CD4-positive, alpha-beta memory T cell (primary cell): ENCODE measurements around the gene CEP192. TPM values are rescaled to one million over a fixed set of nuclear protein-coding genes. Genes with fewer than 3 reads are reported as not detected.

ENCODE experiments used
- CTCF ChIA-PET: fragments of 350-600 bp; sonication (Branson Sonifier 250); formaldehyde crosslinking; loops from one replicate; lab custom pipeline; 2021; ENCODE audit warnings: inconsistent platforms; ENCODE audit not compliant: partially characterized antibody; lab: Charles Lee
- POLR2A ChIA-PET: fragments of 350-600 bp; sonication (Branson Sonifier 250); formaldehyde crosslinking; loops from one replicate; lab custom pipeline; 2021; ENCODE audit not compliant: partially characterized antibody; lab: Charles Lee
- DNase-seq, 5 donors: peaks; one replicate each; pipeline versions ENCODE4 v3.0.0 to v3.0.0-alpha.2; 2020 to 2022; ENCODE audit warnings: mixed read lengths in 1 of 5
- H3K27ac ChIP-seq: one replicate; pipeline ENCODE4 v1.7.0; 2013; ENCODE audit warnings: low read depth, low read length
- H3K27me3 ChIP-seq: 2 replicates; pipeline ENCODE4 v1.7.0; 2013; ENCODE audit warnings: mild to moderate bottlenecking, low read length, moderate library complexity; ENCODE audit not compliant: insufficient read depth
- H3K36me3 ChIP-seq: 2 replicates; pipeline ENCODE4 v1.7.0; 2013; ENCODE audit warnings: mild to moderate bottlenecking, low read length, moderate library complexity; ENCODE audit not compliant: insufficient read depth
- H3K4me1 ChIP-seq: 2 replicates; pipeline ENCODE4 v1.7.0; 2013; ENCODE audit warnings: mild to moderate bottlenecking, low read length, moderate library complexity; ENCODE audit not compliant: insufficient read depth
- H3K4me3 ChIP-seq, 2 donors: one replicate each; pipeline ENCODE4 v1.7.0; 2013; ENCODE audit warnings: low read length in 2 of 2, mild to moderate bottlenecking in 1 of 2
- H3K9me3 ChIP-seq, 2 donors: one replicate each; pipeline ENCODE4 v1.7.0; 2013; ENCODE audit warnings: low read length in 2 of 2, control low read depth in 1 of 2; ENCODE audit not compliant: control insufficient read depth in 1 of 2
- H3K27ac Mint-ChIP-seq, 7 donors: one replicate each; pipeline ENCODE4 v1.8.0; 2020 to 2021; ENCODE audit warnings: mixed read lengths in 7 of 7, mild to moderate bottlenecking in 6 of 7, inconsistent platforms in 3 of 7, moderate library complexity in 3 of 7
- H3K27me3 Mint-ChIP-seq, 2 donors: one replicate each; pipeline ENCODE4 v1.8.0; 2020 to 2021; ENCODE audit warnings: mixed read lengths in 2 of 2
- H3K36me3 Mint-ChIP-seq, 2 donors: one replicate each; pipeline ENCODE4 v1.8.0; 2020 to 2021; ENCODE audit warnings: mixed read lengths in 2 of 2, inconsistent platforms in 1 of 2, mild to moderate bottlenecking in 1 of 2
- H3K4me1 Mint-ChIP-seq, 4 donors: one replicate each; pipeline ENCODE4 v1.8.0; 2020 to 2021; ENCODE audit warnings: mixed read lengths in 4 of 4, mild to moderate bottlenecking in 1 of 4
- H3K4me3 Mint-ChIP-seq, 8 donors: one replicate each; pipeline ENCODE4 v1.8.0; 2020 to 2021; ENCODE audit warnings: mixed read lengths in 8 of 8, mild to moderate bottlenecking in 7 of 8, moderate library complexity in 6 of 8, inconsistent platforms in 3 of 8
- H3K9me3 Mint-ChIP-seq, 8 donors: one replicate each; pipeline ENCODE4 v1.8.0; 2020 to 2021; ENCODE audit warnings: mixed read lengths in 8 of 8, mild to moderate bottlenecking in 5 of 8, inconsistent platforms in 3 of 8, moderate library complexity in 1 of 8
- intact Hi-C: fragments of 100-400 bp; cut with micrococcal nuclease; formaldehyde crosslinking; loops from one replicate; pipeline ENCODE4 v1.15.1; 2023
- polyA plus RNA-seq, 2 donors: library from polyadenylated mRNA; unstranded; fragments of 300-500 nt; fragmentation: Illumina TruSeq; gene quantifications; one replicate each; pipeline ENCODE4 v1.2.3, GENCODE V29; 2021
- total RNA-seq, 2 experiments: library from RNA; stranded (reverse); gene quantifications; one replicate each; pipeline ENCODE4 v1.2.3, GENCODE V29; 2021

Gene CEP192, protein sequence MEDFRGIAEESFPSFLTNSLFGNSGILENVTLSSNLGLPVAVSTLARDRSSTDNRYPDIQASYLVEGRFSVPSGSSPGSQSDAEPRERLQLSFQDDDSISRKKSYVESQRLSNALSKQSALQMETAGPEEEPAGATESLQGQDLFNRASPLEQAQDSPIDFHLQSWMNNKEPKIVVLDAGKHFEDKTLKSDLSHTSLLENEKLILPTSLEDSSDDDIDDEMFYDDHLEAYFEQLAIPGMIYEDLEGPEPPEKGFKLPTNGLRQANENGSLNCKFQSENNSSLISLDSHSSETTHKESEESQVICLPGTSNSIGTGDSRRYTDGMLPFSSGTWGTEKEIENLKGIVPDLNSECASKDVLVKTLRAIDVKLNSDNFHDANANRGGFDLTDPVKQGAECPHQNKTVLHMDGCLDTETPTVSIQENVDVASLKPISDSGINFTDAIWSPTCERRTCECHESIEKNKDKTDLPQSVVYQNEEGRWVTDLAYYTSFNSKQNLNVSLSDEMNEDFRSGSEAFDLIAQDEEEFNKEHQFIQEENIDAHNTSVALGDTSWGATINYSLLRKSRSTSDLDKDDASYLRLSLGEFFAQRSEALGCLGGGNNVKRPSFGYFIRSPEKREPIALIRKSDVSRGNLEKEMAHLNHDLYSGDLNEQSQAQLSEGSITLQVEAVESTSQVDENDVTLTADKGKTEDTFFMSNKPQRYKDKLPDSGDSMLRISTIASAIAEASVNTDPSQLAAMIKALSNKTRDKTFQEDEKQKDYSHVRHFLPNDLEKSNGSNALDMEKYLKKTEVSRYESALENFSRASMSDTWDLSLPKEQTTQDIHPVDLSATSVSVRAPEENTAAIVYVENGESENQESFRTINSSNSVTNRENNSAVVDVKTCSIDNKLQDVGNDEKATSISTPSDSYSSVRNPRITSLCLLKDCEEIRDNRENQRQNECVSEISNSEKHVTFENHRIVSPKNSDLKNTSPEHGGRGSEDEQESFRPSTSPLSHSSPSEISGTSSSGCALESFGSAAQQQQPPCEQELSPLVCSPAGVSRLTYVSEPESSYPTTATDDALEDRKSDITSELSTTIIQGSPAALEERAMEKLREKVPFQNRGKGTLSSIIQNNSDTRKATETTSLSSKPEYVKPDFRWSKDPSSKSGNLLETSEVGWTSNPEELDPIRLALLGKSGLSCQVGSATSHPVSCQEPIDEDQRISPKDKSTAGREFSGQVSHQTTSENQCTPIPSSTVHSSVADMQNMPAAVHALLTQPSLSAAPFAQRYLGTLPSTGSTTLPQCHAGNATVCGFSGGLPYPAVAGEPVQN (N-terminal part only)
- total RNA-seq: 10 to 100 TPM; 42.5 to 45.5 TPM
- 1 to 10 TPM; 3.3 to 9.6 TPM for polyA plus RNA-seq

DNA sequence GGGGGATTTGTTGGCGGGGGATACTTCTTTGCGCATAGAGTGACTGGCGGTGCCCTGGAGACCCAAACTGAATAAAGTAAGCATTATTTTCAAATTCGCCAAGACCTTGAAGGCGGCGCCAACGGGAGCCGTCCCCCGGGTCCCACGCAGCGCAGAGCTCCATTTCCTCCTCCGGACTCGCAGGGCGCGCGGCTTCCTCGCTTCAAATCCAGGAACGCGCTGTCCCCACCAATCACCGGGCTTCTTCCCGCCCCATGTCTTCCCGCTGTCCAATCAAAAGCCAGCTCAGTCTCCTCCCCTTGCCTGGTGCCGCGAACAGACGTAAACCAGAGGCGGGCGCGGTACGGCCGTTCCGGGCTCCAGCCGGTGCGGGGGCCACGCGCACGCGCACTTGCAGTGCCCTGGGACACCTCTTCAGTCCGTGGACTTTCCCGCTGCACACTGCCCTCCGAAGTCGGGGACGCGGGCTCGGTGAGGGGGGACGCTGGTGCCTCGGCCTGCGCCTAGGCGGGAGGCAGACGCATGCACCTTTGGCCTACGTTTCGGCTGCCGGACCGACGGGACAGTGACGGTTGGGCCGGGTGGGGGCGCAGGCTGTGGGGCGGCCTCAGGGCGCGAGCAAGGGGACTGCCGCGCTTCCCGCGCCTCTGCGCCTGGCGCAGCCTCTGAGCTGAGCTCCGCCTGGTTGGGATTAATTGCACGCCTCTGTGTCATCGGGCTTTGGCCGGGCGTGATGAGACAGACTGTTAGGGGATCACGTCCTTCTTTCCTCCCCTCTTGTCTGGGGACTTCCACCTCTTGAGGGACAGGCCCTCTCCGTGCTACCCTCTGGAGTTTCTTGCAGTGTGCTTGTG, at the start of gene CEP192:
CEP192 (plus strand) TSS at position 396 of the 854 bp plus-strand sequence. CDS start 8,063 bp downstream, outside the sequence.
- CTCF ChIA-PET: interaction anchor here (0.8 to 2.0 kb wide), 6 partner anchors 9 to 168 kb away, joined by 3 to 7 read pairs (median 4); no protein-coding TSS in a partner anchor
- Histone ChIP-seq H3K27me3 (no peaks in the 10 kb centered on the region), H3K4me1 (peaks cover 42% of the 10 kb centered on the region), H3K27ac (peak within 1 kb of the TSS; percentile 93), H3K4me3 (peak within 1 kb of the TSS; percentile 70 to 86), H3K36me3 (no peaks in the 10 kb centered on the region), H3K9me3 (no peaks in the 10 kb centered on the region)
- peak within 1 kb of the TSS; percentile 88 to 99 (median 97) for H3K27ac Mint-ChIP-seq
- POLR2A ChIA-PET: interaction anchor here (0.6 to 2.2 kb wide), 13 partner anchors 9 to 735 kb away, joined by 3 to 26 read pairs (median 5); partner anchors contain the start of genes AFG3L2, CEP76, FAM210A and PSMG2
- H3K4me1 Mint-ChIP-seq: peaks cover 0 to 29% (median 23%) of the 10 kb centered on the region in 4 donors
- intact Hi-C loops: loop anchor here (1.0 to 5.0 kb wide), 7 partner anchors 43 to 1139 kb away; partner anchors contain the start of genes AFG3L2, CEP76, CHMP1B and FAM210A
- peak; percentile 97 to 98 (median 98) for DNase-seq
- H3K36me3 Mint-ChIP-seq: peaks cover 0 to 16% of the 10 kb centered on the region in 2 donors
- peaks cover 0 to 3% (median 0%) of the 10 kb centered on the region in 8 donors for H3K9me3 Mint-ChIP-seq
- H3K4me3 Mint-ChIP-seq: peak within 1 kb of the TSS; percentile 93 to 99 (median 98)
- H3K27me3 Mint-ChIP-seq: no peaks in the 10 kb centered on the region

DNA sequence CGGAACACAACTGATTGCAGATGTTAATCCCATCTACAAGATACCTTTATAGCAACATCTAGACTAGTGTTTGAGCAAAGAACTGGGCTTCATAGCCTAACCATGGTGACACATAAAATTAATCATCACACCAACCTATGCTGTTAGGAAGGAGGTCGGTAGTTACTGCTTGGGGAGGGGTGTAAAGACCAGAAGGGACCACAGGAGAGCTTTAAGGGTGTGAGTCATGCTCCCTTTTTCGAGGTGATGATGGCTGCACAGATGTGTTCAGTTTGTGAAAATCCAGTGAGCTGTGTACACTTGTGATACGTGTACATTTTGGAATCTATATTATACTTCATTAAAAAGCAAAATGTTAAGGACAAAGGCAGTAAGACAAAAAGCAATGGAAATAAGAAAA, 47.9 kb upstream of the CEP192 start:
- Mint-ChIP-seq H3K4me1 (peaks cover 10 to 16% (median 15%) of the 10 kb centered on the region in 4 donors), H3K27me3 (no peaks in the 10 kb centered on the region), H3K4me3 (no peak overlapping the region), H3K36me3 (peaks cover 0 to 3% of the 10 kb centered on the region in 2 donors), H3K9me3 (no peaks in the 10 kb centered on the region), H3K27ac (no peak overlapping the region)
- Histone ChIP-seq H3K9me3 (no peaks in the 10 kb centered on the region), H3K36me3 (no peaks in the 10 kb centered on the region), H3K27me3 (no peaks in the 10 kb centered on the region), H3K27ac (no peak overlapping the region), H3K4me3 (no peak overlapping the region), H3K4me1 (peaks cover 9% of the 10 kb centered on the region)
- ChIA-PET POLR2A (interaction anchor here (1.1 kb wide), 1 partner anchor 566 kb away, joined by 3 read pairs; the partner anchor contains the start of gene AFG3L2), CTCF (interaction anchor here (0.6 to 4.4 kb wide), 4 partner anchors 9 to 220 kb away, joined by 3 to 28 read pairs (median 3); no protein-coding TSS in a partner anchor)
- intact Hi-C loops: loop anchor here (10.0 kb wide), 1 partner anchor 1038 kb away; the partner anchor contains the start of gene MPPE1
- no peak for DNase-seq

DNA sequence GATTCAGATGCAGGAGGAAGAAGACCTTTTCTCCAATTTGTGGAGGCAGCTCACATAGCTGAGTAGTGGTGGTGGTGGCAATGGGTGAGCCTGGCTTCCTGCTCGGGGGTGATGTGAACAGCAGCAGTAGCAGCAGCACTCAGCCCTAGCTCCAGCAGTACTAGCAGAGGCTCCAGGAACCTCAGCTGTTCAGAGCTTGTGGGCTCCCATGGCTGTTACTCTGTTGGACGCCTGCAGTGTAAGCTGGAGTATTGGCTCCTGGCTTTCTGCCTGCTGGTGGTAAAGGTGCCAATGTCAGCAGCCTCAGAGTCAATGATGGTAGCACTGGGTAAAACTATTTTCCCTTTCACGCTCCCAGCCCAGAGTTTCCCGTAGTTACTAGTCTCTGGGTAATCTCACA, 46.5 kb upstream of the CEP192 start:
- Histone ChIP-seq H3K36me3 (no peaks in the 10 kb centered on the region), H3K4me3 (no peak overlapping the region), H3K27ac (no peak overlapping the region), H3K4me1 (peaks cover 17% of the 10 kb centered on the region), H3K27me3 (no peaks in the 10 kb centered on the region), H3K9me3 (no peaks in the 10 kb centered on the region)
- Mint-ChIP-seq H3K4me3 (no peak overlapping the region), H3K4me1 (peaks cover 16 to 21% (median 20%) of the 10 kb centered on the region in 4 donors), H3K36me3 (peaks cover 0 to 3% of the 10 kb centered on the region in 2 donors), H3K9me3 (peaks cover 0 to 7% (median 0%) of the 10 kb centered on the region in 8 donors), H3K27me3 (no peaks in the 10 kb centered on the region), H3K27ac (peak overlapping the region in 1 of 7 donors; percentile 86)
- intact Hi-C loops: loop anchor here (10.0 kb wide), 1 partner anchor 1040 kb away; the partner anchor contains the start of gene MPPE1
- CTCF ChIA-PET: interaction anchor here (0.8 to 4.4 kb wide), 4 partner anchors 11 to 218 kb away, joined by 3 to 28 read pairs (median 4); no protein-coding TSS in a partner anchor
- POLR2A ChIA-PET: interaction anchor here (1.2 kb wide), 1 partner anchor 58 kb away, joined by 5 read pairs; no protein-coding TSS in a partner anchor
- no peak for DNase-seq

DNA sequence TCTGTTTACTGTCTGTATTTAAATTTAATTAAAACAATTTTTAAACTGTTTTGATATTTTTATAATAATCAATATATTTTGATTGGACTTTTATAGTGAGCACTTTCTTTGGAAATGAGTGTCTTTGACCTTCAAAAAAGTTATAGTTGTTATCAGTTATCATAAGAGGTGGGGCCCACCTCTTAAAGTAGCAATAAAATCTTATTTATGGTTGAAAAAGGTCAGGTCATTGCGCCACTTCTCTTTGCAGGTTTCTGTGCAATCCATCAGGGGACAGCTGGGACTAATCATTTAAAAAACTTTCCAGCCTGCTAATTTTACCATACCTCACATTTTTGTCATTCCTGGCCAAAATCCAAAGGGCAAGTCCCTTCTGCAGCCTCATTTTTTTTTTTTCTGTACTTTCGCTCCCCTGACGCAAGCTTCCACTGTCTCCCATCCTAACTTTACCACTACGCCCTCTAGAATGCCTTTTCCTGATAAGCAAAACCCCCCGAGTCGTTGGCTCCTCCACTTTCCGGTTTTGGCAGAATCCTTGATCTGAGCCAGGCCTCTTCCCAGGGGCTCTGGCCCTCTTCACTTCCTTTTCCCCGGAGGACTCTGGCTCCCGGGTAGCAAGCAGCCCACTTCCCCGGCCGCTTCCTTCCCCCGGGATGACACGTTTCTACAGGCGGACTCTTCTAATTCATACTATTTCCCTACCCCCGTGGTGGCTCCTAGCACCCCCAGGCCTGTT, 44.4 kb upstream of the CEP192 start:
- Mint-ChIP-seq H3K27ac (peak overlapping the region; percentile 86 to 99 (median 98)), H3K9me3 (peaks cover 0 to 7% (median 0%) of the 10 kb centered on the region in 8 donors), H3K4me1 (peaks cover 20 to 40% (median 31%) of the 10 kb centered on the region in 4 donors), H3K4me3 (peak overlapping the region; percentile 92 to 98 (median 96)), H3K36me3 (peaks cover 0 to 3% of the 10 kb centered on the region in 2 donors), H3K27me3 (no peaks in the 10 kb centered on the region)
- peak overlapping the region; percentile 79 to 89 for H3K4me3 ChIP-seq
- DNase-seq: no peak
- H3K9me3 ChIP-seq: no peaks in the 10 kb centered on the region
- no peaks in the 10 kb centered on the region for H3K36me3 ChIP-seq
- H3K27ac ChIP-seq: peak overlapping the region; percentile 90
- H3K4me1 ChIP-seq: peaks cover 36% of the 10 kb centered on the region
- intact Hi-C loops: loop anchor here (1.0 to 10.0 kb wide), 3 partner anchors 62 to 1042 kb away; partner anchors contain the start of genes AFG3L2, MPPE1 and PTPN2
- ChIA-PET CTCF (interaction anchor here (1.0 to 1.6 kb wide), 2 partner anchors 12 to 236 kb away, joined by 3 to 6 read pairs; no protein-coding TSS in a partner anchor), POLR2A (interaction anchor here (0.8 to 2.8 kb wide), 4 partner anchors 63 to 570 kb away, joined by 3 to 31 read pairs (median 24); partner anchors contain the start of genes AFG3L2, CEP76, PSMG2 and PTPN2)
- H3K27me3 ChIP-seq: no peaks in the 10 kb centered on the region
